IPS-18c (cell line): Measurements from ENCODE around the gene ANGPTL4.
"Not testable (repeated sequence)": the region's sequence is repeated elsewhere in the genome, so short reads cannot be mapped to it uniquely, and the experiment has no call there.

Experiments used
- H3K4me3 ChIP-seq: 2 replicates; pipeline ENCODE4 v1.7.0; 2013; ENCODE audit warnings: low read depth, mild to moderate bottlenecking, low read length, moderate library complexity; ENCODE audit not compliant: insufficient read depth
- H3K9me3 ChIP-seq: one replicate; pipeline ENCODE4 v1.6.1; 2013; ENCODE audit warnings: mild to moderate bottlenecking, low read length, moderate library complexity; ENCODE audit not compliant: control insufficient read depth, insufficient read depth

The ANGPTL4 gene

DNA sequence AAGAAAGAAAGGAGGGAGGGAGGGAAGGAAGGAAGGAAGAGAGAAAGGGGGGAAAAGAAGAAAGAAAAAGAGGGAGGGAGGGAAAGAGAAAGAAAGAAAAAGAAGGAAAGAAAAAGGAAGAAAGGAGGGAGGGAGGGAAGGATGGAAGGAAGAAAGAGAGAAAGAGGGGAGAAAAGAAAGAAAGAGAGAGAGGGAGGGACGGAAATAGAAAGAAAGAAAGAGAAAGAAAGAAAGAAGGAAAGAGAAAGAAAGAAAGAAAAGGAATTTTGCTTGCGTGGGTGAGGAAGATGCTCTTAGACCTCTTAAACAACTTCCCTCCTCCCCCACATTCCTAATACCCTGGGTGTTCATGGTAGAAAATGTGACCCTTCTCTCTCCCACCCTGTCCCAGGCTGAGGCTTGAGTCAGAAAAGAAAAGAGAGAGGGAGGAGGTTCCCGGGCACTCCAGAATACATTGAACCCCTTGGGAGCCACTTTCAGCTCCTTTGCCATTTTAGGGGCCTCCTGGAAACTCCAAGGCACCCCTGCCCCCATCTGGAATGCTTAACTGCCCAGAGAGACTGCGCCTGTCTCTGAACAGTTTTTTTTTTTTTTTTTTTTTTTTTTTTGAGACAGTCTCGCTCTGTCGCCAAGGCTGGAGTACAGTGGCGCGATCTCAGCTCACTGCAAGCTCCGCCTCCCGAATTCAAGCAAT, 11.7 kb upstream of the ANGPTL4 start:
- Histone ChIP-seq H3K4me3 (no peak overlapping the region), H3K9me3 (no peaks in the 10 kb centered on the region)

DNA sequence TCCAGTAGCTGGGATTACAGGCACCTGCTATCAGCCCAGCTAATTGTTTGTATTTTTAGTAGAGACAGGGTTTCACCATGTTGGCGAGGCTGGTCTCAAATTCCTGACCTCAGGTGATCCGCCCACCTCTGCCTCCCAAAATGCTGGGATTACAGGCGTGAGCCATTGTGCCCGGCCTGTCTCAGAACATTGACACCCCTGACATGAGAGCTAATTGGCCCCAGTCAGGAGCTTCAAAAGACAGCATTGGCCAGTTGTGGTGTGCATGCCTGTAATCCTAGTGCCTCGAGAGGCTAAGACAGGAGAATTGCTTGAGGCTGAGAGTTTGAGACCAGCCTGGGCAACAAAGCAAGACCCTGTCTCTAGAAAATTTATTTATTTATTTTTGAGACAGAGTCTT, 11.1 kb upstream of the ANGPTL4 start:
- not testable (repeated sequence) for H3K9me3 ChIP-seq, H3K4me3 ChIP-seq

DNA sequence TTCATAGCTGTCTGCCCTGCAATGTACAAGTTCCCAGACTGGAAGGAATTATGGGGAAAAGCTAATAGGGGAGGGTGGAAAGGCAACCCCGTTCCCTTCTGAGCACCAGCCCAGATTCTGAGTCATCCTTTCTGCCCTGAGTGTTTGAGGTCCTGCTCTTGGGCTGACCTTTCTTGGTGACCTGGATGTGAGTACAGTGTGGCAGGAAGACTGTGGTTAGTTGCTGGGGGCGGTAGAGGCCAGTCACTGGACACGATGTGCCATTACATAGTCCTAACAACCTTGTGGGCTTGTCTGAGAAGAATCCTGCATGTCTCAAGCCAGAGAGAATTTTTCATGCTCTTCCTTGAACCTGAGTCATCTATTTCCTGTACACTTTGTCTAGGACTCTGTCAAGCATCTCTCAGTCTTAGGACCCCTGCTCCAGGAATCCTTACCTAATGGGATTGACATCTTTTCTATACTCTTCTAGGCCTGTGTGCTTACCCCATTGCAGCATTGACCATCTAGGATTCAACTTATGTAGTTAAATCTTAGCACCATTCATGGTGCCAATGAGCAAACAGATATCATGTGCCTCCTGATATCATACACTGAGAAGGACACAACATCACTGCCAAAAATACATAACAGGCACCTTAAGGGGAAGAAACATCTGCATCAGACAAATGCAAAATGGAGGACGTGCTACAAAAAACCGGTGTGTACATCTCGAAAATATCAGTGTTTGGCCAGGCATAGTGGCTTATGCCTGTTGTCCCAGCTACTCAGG, 8.1 kb upstream of the ANGPTL4 start:
- Histone ChIP-seq H3K9me3 (no peaks in the 10 kb centered on the region), H3K4me3 (no peak overlapping the region)

GRCh38 chr19:8357007-8357521, 6.9 kb upstream of the ANGPTL4 start:
- Histone ChIP-seq H3K9me3 (no peaks in the 10 kb centered on the region), H3K4me3 (no peak overlapping the region)

GRCh38 chr19:8358948-8359347, 5.0 kb upstream of the ANGPTL4 start:
- Histone ChIP-seq H3K9me3 (no peaks in the 10 kb centered on the region), H3K4me3 (no peak overlapping the region)

DNA sequence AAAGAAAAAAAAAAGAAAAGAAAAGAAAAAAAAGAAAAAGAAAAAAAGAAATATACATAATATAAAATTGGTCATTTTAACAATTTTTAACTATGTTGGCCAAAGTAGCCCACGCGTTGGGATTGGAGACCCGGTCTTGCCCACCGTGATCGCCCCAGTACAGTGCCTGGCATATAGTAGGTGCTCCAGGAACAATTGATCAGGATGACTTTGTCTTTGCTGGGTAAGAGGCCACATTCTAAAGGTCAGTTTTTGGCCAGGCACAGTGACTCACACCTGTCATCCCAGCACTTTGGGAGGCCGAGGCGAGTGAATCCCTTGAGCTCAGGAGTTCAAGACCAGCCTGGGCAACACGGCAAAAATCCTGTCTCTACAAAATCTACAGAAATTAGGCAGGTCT, 3.8 kb upstream of the ANGPTL4 start:
- Histone ChIP-seq H3K4me3 (no peak overlapping the region), H3K9me3 (no peaks in the 10 kb centered on the region)

DNA sequence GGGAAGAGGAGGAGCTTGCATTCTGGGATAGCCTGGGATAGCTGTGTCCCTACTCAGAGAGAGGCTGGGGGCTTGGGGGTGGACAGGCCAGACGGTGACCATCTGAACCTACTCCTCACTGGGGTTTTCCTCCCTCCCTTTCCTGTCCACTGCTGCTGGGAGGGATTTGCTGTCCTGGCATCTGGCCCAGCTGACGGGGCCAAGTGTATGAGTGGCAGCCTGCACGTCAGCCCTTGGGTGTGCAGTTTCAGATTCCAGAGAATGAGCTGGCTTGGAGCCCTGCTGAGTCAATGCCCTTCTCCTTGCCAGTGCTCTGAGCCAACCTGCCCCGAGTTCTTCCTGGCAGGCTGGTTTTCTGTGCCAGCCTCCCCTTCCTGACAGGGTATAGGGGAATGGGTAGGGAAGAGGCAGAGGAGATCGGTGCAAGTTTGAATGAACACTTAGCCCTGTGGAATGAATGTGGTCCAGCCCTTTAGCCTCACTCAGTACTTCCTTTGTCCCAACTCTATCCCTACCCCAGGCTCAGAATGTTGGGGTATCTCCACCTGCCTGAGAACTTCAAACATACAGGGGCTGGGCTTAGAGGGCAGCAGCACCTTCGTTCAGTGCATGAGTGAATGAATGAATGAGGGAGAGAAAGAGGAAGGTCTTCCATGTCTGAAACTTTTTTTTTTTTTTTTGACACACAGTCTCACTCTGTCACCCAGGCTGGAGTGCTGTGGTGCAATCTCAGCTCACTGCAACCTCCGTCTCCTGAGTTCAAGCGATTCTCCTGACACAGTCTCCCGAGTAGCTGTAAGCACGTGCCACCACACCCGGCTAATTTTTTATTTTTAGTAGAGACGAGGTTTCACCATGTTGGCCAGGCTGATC, 1.8 kb upstream of the ANGPTL4 start:
- no peak overlapping the region for H3K4me3 ChIP-seq

GRCh38 chr19:8366121-8366581, 2.2 kb downstream of the ANGPTL4 start:
- Histone ChIP-seq H3K4me3 (no peak overlapping the region), H3K9me3 (no peaks in the 10 kb centered on the region)

More for the DNA sequence above, 1.8 kb upstream of the ANGPTL4 start:
- H3K9me3 ChIP-seq = no peaks in the 10 kb centered on the region

GRCh38 chr19:8366961-8367326, 3.0 kb downstream of the ANGPTL4 start:
- no peaks in the 10 kb centered on the region for H3K9me3 ChIP-seq
- peak overlapping the region; percentile 26 for H3K4me3 ChIP-seq

- peak overlapping the region; percentile 26 for H3K4me3 ChIP-seq
- H3K9me3 ChIP-seq = no peaks in the 10 kb centered on the region
Measured at GRCh38 chr19:8367327-8368001, 3.5 kb downstream of the ANGPTL4 start.

GRCh38 chr19:8370176-8371010, 6.4 kb downstream of the ANGPTL4 start:
- Histone ChIP-seq H3K9me3 (no peaks in the 10 kb centered on the region), H3K4me3 (no peak overlapping the region)

- Histone ChIP-seq H3K9me3 (no peaks in the 10 kb centered on the region), H3K4me3 (no peak overlapping the region)
Measured at GRCh38 chr19:8371011-8371804, 7.3 kb downstream of the ANGPTL4 start.

GRCh38 chr19:8373867-8374813, 10.2 kb downstream of the ANGPTL4 start:
- H3K4me3 ChIP-seq = no peak overlapping the region

DNA sequence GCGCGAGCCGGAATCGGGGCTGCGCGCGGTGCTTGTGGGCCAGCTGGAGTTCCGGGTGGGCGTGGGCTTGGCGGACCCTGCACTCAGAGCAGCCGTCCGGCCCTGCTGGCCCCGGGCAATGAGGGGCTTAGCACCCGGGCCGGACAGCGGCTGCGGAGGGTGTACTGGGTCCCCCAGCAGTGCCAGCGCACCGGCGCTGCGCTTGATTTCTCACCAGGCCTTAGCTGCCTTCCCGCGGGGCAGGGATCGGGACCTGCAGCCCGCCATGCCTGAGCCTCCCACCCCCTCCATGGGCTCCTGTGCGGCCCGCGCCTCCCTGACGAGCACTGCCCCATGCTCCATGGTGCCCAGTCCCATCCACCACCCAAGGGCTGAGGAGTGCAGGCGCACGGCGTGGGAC, 11.8 kb downstream of the ANGPTL4 start:
- not testable (repeated sequence) for H3K4me3 ChIP-seq, H3K9me3 ChIP-seq

More at GRCh38 chr19:8373867-8374813, 10.2 kb downstream of the ANGPTL4 start:
- no peaks in the 10 kb centered on the region for H3K9me3 ChIP-seq
